Measurements from ENCODE around the gene ALB.

Gene ALB

GRCh38 chr4:73429826-73430587 is 25.9 kb downstream of the ALB start:
- H3K9me2 ChIP-seq (ENCODE audit: low read depth, low read length) = no peaks in the 10 kb centered on the region
- no peaks in the 10 kb centered on the region for H3F3A ChIP-seq (ENCODE audit: insufficient read depth, low read length)
- no peaks in the 10 kb centered on the region for H3K27me3 ChIP-seq (ENCODE audit: insufficient read depth, low read length)
- no peaks in the 10 kb centered on the region for H3K4me1 ChIP-seq (ENCODE audit: insufficient read depth, low read length, severe bottlenecking)
- no peaks in the 10 kb centered on the region for H4K20me1 ChIP-seq (ENCODE audit: insufficient read depth, low read length)
- H3K4me3 ChIP-seq (ENCODE audit: low read depth, low read length, poor library complexity, severe bottlenecking) = no peak overlapping the region
- TF ChIP-seq, protein P1, sequence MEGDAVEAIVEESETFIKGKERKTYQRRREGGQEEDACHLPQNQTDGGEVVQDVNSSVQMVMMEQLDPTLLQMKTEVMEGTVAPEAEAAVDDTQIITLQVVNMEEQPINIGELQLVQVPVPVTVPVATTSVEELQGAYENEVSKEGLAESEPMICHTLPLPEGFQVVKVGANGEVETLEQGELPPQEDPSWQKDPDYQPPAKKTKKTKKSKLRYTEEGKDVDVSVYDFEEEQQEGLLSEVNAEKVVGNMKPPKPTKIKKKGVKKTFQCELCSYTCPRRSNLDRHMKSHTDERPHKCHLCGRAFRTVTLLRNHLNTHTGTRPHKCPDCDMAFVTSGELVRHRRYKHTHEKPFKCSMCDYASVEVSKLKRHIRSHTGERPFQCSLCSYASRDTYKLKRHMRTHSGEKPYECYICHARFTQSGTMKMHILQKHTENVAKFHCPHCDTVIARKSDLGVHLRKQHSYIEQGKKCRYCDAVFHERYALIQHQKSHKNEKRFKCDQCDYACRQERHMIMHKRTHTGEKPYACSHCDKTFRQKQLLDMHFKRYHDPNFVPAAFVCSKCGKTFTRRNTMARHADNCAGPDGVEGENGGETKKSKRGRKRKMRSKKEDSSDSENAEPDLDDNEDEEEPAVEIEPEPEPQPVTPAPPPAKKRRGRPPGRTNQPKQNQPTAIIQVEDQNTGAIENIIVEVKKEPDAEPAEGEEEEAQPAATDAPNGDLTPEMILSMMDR (IDR thresholded peaks at IDR 0.05; ENCODE audit: low read length) = no peak
- no peaks in the 10 kb centered on the region for H3K79me2 ChIP-seq (ENCODE audit: insufficient read depth, low read length)
- H2AFZ ChIP-seq (ENCODE audit: low read length) = no peak overlapping the region
- H3K4me2 ChIP-seq (ENCODE audit: low read length) = no peak overlapping the region
- H3K9ac ChIP-seq (ENCODE audit: low read length) = no peak overlapping the region
- H3K36me3 ChIP-seq (ENCODE audit: insufficient read depth, low read length) = no peaks in the 10 kb centered on the region
- H3K9me3 ChIP-seq (ENCODE audit: low read length) = no peaks in the 10 kb centered on the region
- H3K27ac ChIP-seq (ENCODE audit: low read depth, low read length, poor library complexity, severe bottlenecking) = no peak overlapping the region

GRCh38 chr4:73431813-73432168 is 27.7 kb downstream of the ALB start:
- H4K20me1 ChIP-seq (ENCODE audit: insufficient read depth, low read length) = no peaks in the 10 kb centered on the region
- no peaks in the 10 kb centered on the region for H3K4me1 ChIP-seq (ENCODE audit: insufficient read depth, low read length, severe bottlenecking)
- no peaks in the 10 kb centered on the region for H3K27me3 ChIP-seq (ENCODE audit: insufficient read depth, low read length)
- no peak overlapping the region for H3K4me2 ChIP-seq (ENCODE audit: low read length)
- no peaks in the 10 kb centered on the region for H3K79me2 ChIP-seq (ENCODE audit: insufficient read depth, low read length)
- no peaks in the 10 kb centered on the region for H3K9me2 ChIP-seq (ENCODE audit: low read depth, low read length)
- H3K27ac ChIP-seq (ENCODE audit: low read depth, low read length, poor library complexity, severe bottlenecking) = no peak overlapping the region
- no peaks in the 10 kb centered on the region for H3K9me3 ChIP-seq (ENCODE audit: low read length)
- TF ChIP-seq EZH2 (IDR thresholded peaks at IDR 0.05; ENCODE audit: borderline replicate concordance, low read length) = no peak
- TF ChIP-seq, protein P1 (IDR thresholded peaks at IDR 0.05; ENCODE audit: low read length) = no peak
- no peaks in the 10 kb centered on the region for H3F3A ChIP-seq (ENCODE audit: insufficient read depth, low read length)
- no peak overlapping the region for H3K4me3 ChIP-seq (ENCODE audit: low read depth, low read length, poor library complexity, severe bottlenecking)
- H2AFZ ChIP-seq (ENCODE audit: low read length) = no peak overlapping the region
- H3K36me3 ChIP-seq (ENCODE audit: insufficient read depth, low read length) = no peaks in the 10 kb centered on the region
- no peak overlapping the region for H3K9ac ChIP-seq (ENCODE audit: low read length)

- Histone ChIP-seq H3K27ac (ENCODE audit: low read depth, low read length, poor library complexity, severe bottlenecking) (no peak overlapping the region), H3K4me1 (ENCODE audit: insufficient read depth, low read length, severe bottlenecking) (no peaks in the 10 kb centered on the region), H3K27me3 (ENCODE audit: insufficient read depth, low read length) (no peaks in the 10 kb centered on the region), H3K4me3 (ENCODE audit: low read depth, low read length, poor library complexity, severe bottlenecking) (no peak overlapping the region), H3K9me2 (ENCODE audit: low read depth, low read length) (no peaks in the 10 kb centered on the region), H3K4me2 (ENCODE audit: low read length) (no peak overlapping the region), H3F3A (ENCODE audit: insufficient read depth, low read length) (no peaks in the 10 kb centered on the region), H3K79me2 (ENCODE audit: insufficient read depth, low read length) (no peaks in the 10 kb centered on the region), H2AFZ (ENCODE audit: low read length) (no peak overlapping the region), H3K9me3 (ENCODE audit: low read length) (no peaks in the 10 kb centered on the region), H4K20me1 (ENCODE audit: insufficient read depth, low read length) (no peaks in the 10 kb centered on the region), H3K9ac (ENCODE audit: low read length) (no peak overlapping the region), H3K36me3 (ENCODE audit: insufficient read depth, low read length) (no peaks in the 10 kb centered on the region)
- TF ChIP-seq, protein P1 (IDR thresholded peaks at IDR 0.05; ENCODE audit: low read length) = no peak
- no peak for TF ChIP-seq EZH2 (IDR thresholded peaks at IDR 0.05; ENCODE audit: borderline replicate concordance, low read length)
Measured at GRCh38 chr4:73432169-73433000, 28.3 kb downstream of the ALB start.
